ENCODE data around the gene DGCR8.
A peak's percentile ranks its signal among the peaks of the same experiment; 100 is the strongest.

The DGCR8 gene

GRCh38 chr22:20106205-20106848 is 26.3 kb downstream of the DGCR8 start:
- DNase-seq = no peak
- in situ Hi-C loops (cut with MboI; ENCODE audit: low pct_unique_long_range_greater_than_20kb, low sequenced_read_pairs) = no loop called here

GRCh38 chr22:20106849-20107237 is 26.8 kb downstream of the DGCR8 start:
- in situ Hi-C loops (cut with MboI; ENCODE audit: low pct_unique_long_range_greater_than_20kb, low sequenced_read_pairs) = no loop called here

DNA sequence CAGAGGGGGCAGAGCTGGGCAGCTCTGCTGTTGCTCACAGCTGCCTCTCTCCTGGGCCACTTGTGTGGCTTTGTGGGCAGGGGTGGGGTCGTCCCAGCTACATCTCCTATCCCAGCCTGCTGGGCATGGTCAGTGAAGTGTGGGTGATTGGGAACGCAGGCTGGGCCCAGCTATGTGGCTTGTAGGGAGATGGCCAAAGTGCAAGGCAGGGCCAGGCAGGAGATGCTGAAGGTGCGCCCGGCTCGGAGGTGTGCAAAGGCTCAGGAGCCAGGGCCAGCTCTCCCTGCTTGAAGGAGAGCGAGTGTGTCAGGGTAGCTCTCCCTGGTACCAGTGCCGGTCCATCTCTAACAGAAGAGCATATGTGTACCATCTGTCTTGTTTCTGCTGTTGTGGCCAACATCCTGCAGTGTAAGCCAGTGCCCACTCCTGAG is 27.4 kb downstream of the DGCR8 start:
- in situ Hi-C loops (cut with MboI; ENCODE audit: low pct_unique_long_range_greater_than_20kb, low sequenced_read_pairs) = no loop called here
- DNase-seq = no peak

More at GRCh38 chr22:20106849-20107237, 26.8 kb downstream of the DGCR8 start:
- no peak for DNase-seq

- in situ Hi-C loops (cut with MboI; ENCODE audit: low pct_unique_long_range_greater_than_20kb, low sequenced_read_pairs) = no loop called here
- no peak for DNase-seq
Measured at GRCh38 chr22:20107951-20108756, 28.1 kb downstream of the DGCR8 start.

GRCh38 chr22:20108757-20109230 is 28.8 kb downstream of the DGCR8 start:
- in situ Hi-C loops (cut with MboI; ENCODE audit: low pct_unique_long_range_greater_than_20kb, low sequenced_read_pairs) = no loop called here
- no peak for DNase-seq

GRCh38 chr22:20109411-20110358 is 29.6 kb downstream of the DGCR8 start:
- no peak for DNase-seq
- in situ Hi-C loops (cut with MboI; ENCODE audit: low pct_unique_long_range_greater_than_20kb, low sequenced_read_pairs) = no loop called here

DNA sequence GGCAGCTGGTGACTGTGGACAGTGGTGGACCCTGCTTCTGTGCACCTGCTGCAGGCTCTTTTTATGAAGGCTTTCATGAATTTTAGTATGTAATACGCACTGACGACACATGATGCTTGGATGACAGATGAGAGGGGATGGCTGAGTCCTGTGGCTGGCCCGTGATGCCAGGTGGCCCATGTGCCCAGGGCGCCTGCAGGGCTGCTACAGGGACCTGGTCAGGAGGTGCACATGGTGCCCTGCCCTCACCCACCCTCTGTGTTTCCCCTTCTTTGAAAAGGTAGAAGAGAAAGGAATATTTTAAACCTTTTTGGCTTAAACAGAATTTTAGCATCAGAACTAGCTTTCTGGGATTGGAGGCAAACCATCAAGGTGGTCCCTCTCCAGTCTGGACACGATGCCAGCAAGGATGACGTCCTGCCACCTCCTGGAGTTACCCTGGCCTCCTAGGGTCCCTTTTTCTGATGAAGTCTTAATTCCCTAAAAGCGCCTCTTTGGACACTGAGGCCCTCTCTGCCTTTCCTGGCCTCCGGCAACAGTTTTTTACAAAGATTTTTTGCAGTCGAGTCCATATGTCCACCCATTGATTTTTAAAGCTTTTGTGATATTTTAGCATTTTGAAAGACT is 30.4 kb downstream of the DGCR8 start:
- no peak for DNase-seq
- in situ Hi-C loops (cut with MboI; ENCODE audit: low pct_unique_long_range_greater_than_20kb, low sequenced_read_pairs) = no loop called here

GRCh38 chr22:20111045-20111688 is 31.1 kb downstream of the DGCR8 start:
- in situ Hi-C loops (cut with MboI; ENCODE audit: low pct_unique_long_range_greater_than_20kb, low sequenced_read_pairs) = no loop called here
- DNase-seq = peak; percentile 66

DNA sequence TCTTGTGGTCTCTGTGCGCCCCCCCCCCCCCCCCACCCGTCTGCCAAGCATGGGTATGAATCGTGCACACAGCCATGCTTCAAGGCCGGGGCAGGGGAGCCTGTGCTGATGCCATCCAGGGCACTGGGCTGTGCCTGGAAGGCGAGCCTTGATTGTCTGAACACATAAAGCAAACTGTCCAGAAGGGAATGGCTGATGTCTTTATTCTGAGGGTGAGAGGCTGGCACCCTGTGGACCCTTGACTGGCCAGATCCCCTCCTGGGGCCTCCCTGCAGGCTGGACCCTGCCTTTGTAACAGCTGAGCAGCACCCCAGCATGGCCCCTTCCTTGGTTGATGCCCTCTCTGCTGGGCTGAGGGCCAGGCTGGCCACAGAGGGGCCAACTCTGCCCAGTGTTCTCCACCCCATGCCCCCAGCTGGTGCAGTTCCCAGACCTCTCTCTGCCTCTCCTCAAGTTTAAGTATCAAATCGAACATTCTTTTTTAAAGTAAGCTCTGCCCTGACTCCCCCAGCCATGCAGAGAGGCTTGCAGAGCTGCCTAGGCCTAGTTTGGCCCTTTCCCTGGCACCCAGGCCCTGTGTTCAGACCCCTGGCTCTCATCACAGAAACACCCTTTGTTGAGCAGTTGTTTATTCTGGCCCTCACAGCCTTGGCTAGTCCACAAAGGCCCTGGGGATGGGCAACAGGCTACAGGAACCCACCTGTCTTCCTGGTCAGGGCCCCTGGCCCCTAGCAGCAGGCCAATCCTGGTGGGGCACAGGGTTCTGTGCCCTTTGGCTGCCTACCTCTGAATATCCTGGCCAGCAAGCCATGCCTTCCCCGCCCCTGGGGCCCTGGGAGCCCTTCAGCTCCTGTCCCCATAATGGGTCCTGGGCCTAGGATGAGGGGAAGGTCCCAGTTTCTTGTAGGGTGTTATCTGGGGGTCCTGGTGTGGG is 31.9 kb downstream of the DGCR8 start:
- DNase-seq = no peak
- in situ Hi-C loops (cut with MboI; ENCODE audit: low pct_unique_long_range_greater_than_20kb, low sequenced_read_pairs) = no loop called here

DNA sequence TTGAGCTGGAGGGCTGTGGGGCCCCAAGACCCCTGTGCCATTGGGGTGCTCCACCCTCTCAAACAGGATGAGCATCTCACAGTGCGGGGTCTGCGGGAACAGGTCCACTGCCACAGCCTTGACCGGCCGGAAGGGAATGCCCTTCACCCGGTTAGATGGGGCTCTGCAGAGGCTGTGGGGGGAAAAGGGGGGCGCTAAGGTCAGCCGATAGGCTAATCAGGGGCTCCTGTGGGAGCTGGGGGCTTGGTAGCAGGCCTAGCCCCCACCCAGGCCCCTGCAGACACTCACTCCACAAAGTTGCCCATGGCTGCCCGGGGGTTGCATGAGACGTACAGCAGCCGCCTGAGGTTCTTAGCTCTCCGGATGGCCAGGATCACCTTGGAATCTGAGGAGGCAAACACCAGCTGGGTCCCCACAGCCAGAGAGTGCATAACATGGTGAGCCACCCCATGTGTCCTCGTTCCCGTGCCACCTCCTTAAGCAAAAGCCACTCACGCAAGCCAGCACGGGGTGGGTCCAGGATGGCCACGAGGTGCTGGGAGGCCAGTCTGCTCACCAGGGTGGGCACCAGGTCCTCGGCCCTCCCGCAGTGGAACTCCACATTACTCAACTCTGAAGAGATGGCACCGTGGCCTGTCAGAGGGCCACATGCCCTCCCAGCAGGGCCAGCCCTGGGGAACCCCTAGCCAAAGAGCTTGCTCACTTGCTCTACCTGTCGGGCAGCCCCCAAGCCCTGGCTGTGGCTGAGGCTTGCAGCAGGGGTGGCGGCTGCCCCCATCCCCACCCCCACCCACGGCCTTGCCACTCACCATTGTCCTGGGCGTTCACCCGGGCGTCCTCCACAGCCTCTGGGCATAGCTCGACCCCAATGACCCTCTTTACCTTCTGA is 32.8 kb downstream of the DGCR8 start:
- DNase-seq = no peak
- in situ Hi-C loops (cut with MboI; ENCODE audit: low pct_unique_long_range_greater_than_20kb, low sequenced_read_pairs) = no loop called here

GRCh38 chr22:20113551-20114310 is 33.7 kb downstream of the DGCR8 start:
- no peak for DNase-seq
- in situ Hi-C loops (cut with MboI; ENCODE audit: low pct_unique_long_range_greater_than_20kb, low sequenced_read_pairs) = no loop called here

- in situ Hi-C loops (cut with MboI; ENCODE audit: low pct_unique_long_range_greater_than_20kb, low sequenced_read_pairs) = no loop called here
- DNase-seq = no peak
Measured at GRCh38 chr22:20114506-20115475, 34.8 kb downstream of the DGCR8 start.

DNA sequence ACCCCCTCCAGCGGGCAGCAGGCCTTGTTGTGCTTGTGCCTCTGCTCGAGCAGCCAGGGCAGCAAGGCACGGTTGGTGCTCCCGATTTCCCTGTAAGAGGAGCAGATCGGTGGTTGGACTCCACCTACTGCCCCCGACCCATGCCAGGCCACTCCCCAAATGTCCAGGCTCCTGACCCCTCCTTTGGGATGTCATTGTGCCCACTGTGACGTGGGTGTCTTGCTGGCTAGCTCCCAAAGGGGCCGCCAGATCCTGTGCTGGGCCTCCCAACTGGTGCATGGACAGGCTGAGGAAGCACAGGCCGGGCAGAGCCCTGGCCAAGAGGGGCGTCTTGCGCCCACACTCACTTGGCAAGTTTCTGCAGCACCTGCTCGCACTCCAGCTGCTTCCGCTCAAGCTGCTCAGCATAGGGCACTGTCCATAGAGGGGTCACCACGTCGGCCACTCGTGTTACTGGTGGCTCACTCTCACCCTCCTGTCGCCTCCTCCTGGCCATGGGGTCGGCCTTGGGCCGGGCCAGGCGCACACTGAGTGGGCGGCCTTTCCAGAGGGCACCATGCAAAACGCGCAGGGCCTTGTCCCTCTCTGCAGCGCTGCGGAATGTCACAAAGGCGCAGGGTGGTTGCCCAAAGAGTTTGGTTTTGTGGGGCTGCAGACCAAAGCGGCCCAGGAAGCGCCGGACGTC is 35.8 kb downstream of the DGCR8 start, which contains the start of gene RANBP1:
TSS of gene RANBP1 (plus strand) at position 414 of the 685 bp plus-strand sequence. CDS start at position 495, 81 bp downstream.
- in situ Hi-C loops (cut with MboI; ENCODE audit: low pct_unique_long_range_greater_than_20kb, low sequenced_read_pairs) = no loop called here
- no peak for DNase-seq

GRCh38 chr22:20116376-20116950 is 36.4 kb downstream of the DGCR8 start:
- in situ Hi-C loops (cut with MboI; ENCODE audit: low pct_unique_long_range_greater_than_20kb, low sequenced_read_pairs) = no loop called here
- no peak for DNase-seq

Data from KBM-7 (cell line).